Cardiac fibroblast (primary cell): ENCODE results near the gene FMN1.
A peak's percentile ranks its signal among the peaks of the same experiment; 100 is the strongest.

Source experiments
- DNase-seq, 2 donors: peaks; one replicate each; pipeline versions ENCODE4 v3.0.0 to v3.0.0-alpha.2; 2010; ENCODE audit warnings: low read depth in 2 of 2
- H3K4me3 ChIP-seq, 2 donors: replicated peaks in 1 of 2; 1 replicate in 1 of 2; 2 replicates in 1 of 2; pipeline ENCODE4 v1.5.1; 2011; ENCODE audit warnings: low read depth in 2 of 2, low read length in 2 of 2, mild to moderate bottlenecking in 2 of 2, moderate library complexity in 1 of 2
- TF ChIP-seq, protein P1 (sequence below): IDR thresholded peaks from one replicate; pipeline ENCODE4 v1.5.1; 2011; ENCODE audit warnings: low read depth, mild to moderate bottlenecking, low read length, inconsistent platforms

The FMN1 gene

DNA sequence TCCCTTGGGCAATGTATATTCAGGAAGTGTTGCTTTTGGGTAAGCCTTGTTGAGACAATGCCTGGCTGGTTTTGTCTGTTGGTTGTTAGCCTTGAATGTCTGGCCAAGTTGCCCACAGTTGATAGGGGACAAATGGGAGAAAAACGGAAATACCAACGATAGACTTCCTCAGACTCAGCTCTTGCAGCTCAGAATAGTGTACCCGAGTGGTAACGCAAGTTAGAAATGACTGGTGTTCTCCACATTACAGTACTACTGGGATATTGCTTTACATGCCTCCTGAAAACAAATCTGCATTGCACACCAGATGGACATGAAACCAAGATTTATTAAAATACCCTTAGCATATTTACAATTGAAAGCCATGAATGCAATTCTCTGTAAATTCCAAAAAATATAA, 429.3 kb downstream of the FMN1 start:
- H3K4me3 ChIP-seq: no peak overlapping the region
- DNase-seq: no peak
- TF ChIP-seq, protein P1, sequence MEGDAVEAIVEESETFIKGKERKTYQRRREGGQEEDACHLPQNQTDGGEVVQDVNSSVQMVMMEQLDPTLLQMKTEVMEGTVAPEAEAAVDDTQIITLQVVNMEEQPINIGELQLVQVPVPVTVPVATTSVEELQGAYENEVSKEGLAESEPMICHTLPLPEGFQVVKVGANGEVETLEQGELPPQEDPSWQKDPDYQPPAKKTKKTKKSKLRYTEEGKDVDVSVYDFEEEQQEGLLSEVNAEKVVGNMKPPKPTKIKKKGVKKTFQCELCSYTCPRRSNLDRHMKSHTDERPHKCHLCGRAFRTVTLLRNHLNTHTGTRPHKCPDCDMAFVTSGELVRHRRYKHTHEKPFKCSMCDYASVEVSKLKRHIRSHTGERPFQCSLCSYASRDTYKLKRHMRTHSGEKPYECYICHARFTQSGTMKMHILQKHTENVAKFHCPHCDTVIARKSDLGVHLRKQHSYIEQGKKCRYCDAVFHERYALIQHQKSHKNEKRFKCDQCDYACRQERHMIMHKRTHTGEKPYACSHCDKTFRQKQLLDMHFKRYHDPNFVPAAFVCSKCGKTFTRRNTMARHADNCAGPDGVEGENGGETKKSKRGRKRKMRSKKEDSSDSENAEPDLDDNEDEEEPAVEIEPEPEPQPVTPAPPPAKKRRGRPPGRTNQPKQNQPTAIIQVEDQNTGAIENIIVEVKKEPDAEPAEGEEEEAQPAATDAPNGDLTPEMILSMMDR: no peak

DNA sequence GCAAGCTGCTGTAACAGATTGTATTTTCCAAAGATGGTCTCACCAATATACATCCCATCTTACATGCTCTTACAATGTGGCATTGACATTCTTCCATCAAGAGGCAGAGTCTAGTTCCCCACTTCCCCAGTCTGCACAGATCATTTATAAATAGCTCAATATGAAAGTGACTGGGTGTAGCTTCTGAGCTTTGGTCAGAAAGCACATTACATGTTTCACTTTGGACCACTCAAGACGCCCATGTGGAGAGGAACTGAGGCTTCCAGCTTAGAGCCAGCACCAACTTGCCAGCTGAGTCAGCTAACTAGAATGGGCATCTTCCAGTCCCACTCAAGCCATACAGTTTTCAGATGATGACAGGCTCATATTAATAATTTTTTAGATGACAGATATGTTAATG, 431.2 kb downstream of the FMN1 start:
- H3K4me3 ChIP-seq: no peak overlapping the region
- TF ChIP-seq, protein P1: no peak
- no peak for DNase-seq

DNA sequence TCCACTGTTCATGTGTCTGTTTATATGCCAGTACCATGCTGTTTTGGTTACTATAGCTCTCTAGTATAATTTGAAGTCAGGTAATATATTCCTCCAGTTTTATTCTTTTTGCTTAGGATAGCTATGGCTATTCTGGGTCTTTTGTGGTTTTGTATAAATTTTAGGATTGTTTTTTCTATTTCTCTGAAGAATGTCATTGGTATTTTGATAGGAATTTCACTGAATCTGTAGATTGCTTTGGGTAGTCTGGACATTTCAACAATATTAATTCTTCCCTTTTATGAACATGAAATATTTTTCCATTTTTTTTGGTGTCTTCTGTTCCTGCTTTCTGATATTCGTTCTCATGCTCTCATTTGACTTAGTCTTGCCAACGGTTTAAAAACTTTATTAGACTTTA, 437.1 kb downstream of the FMN1 start:
- H3K4me3 ChIP-seq: no peak overlapping the region
- DNase-seq: no peak
- TF ChIP-seq, protein P1: no peak

DNA sequence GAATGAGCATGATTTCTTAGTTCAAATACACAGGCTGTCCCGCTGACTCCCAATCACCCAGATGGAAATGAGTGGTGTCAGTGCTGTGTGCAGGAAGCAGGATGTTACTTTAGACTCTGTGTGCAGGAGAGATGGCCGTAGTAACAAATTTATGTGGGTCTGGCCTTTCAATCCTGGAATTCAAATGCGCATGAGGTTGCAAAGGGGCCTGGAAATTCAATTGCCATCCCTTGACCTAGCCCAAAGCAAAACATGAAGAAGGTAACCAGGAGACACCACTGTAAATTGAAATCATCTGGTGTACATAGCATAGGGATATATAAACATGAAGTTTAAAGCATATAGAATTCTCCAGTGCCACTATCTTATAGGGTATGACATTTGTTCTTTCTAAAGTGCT, 443.5 kb downstream of the FMN1 start:
- no peak overlapping the region for H3K4me3 ChIP-seq
- TF ChIP-seq, protein P1: no peak
- DNase-seq: no peak

DNA sequence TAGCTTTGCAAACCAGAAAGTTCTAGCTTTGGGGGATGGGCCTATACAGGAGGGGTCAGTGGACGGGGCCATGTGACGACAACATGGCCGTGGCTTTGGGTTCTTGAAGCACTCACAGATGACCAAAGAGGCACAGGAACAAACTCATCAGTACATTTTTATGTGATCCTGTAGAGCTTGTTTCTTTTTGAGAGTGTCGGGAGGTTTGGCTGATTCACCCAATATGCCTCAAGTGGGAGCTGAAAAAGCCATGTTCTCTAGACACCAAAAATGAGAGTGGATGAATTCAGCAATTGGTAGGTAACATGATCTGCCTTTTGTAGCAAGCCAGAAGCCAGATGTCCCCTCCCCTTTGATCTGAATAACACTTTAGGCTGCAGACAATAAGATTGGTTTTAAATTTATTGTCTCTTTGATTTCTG, 446.6 kb downstream of the FMN1 start:
- no peak for DNase-seq
- H3K4me3 ChIP-seq: no peak overlapping the region
- TF ChIP-seq, protein P1: no peak

DNA sequence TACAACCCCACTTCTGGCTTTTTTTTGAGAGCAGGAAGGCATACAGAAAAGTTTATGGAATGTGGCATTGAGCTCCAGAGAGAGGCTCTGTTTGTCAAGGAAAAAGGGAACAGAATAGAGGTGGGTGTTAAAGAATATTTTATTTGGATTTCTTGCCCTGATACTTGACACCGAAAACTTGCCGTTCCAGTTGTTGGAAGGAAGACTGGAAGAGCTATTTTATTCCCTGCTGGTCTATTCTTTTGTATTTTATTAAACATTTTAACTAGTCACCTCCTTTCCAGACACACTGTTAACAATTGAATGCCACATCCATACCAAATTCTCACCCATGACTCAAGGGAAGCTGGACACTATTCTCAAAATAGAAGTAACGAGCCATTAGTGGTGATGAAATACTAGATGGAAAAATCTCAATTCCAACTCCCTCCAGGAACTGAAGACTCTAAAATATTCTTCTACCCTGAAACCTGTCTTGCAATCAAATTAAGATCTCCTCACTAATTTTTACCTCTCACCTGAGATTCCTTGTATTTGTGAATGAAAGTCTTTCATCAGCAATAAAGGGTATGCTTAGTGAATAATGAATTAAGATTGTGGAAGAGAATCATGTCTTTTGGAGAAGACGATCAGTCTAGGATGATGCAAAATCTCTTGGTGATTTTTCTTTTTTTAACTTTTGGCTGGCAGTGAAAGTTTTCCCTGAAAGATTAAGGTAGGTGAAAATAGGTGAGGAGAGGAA, 448.2 kb downstream of the FMN1 start:
- TF ChIP-seq, protein P1: no peak
- H3K4me3 ChIP-seq: no peak overlapping the region
- peak in 1 of 2 donors; percentile 35 for DNase-seq
